Type B pancreatic cell (in vitro differentiated cells): ENCODE data around the gene BATF. TPM values are rescaled to one million over a fixed set of nuclear protein-coding genes. Genes with fewer than 3 reads are reported as not detected.

Experiments
- DNase-seq: peaks from one replicate; pipeline ENCODE4 v3.0.0; 2021; ENCODE audit warnings: mixed read lengths; ENCODE audit not compliant: unreplicated experiment; ENCODE audit errors: extremely low spot score
- H3K27ac Mint-ChIP-seq: 2 replicates; pipeline ENCODE4 v1.8.0; 2021; ENCODE audit warnings: mild to moderate bottlenecking, mixed read lengths
- H3K27me3 Mint-ChIP-seq: 2 replicates; pipeline ENCODE4 v1.8.0; 2021; ENCODE audit warnings: mixed read lengths
- H3K36me3 Mint-ChIP-seq: 2 replicates; pipeline ENCODE4 v1.8.0; 2021; ENCODE audit warnings: mixed read lengths
- H3K4me1 Mint-ChIP-seq: one replicate; pipeline ENCODE4 v1.8.0; 2021; ENCODE audit warnings: mixed read lengths; ENCODE audit not compliant: unreplicated experiment
- H3K4me3 Mint-ChIP-seq: 2 replicates; pipeline ENCODE4 v1.8.0; 2021; ENCODE audit warnings: mild to moderate bottlenecking, mixed read lengths
- H3K9me3 Mint-ChIP-seq: 2 replicates; pipeline ENCODE4 v1.8.0; 2021; ENCODE audit warnings: mixed read lengths
- total RNA-seq: library from RNA; stranded (reverse); gene quantifications from 2 replicates; pipeline ENCODE4 v1.2.1, GENCODE V29; 2021; ENCODE audit warnings: low replicate concordance
- TF ChIP-seq, protein P1 (sequence below): fragments of 200-600 bp; sonication (generic); conservative IDR thresholded peaks from 2 replicates; pipeline ENCODE4 v1.5.0; 2021; ENCODE audit warnings: antibody characterized with exemption, mild to moderate bottlenecking

BATF gene
- total RNA-seq, 1 donor from 2014 or later: 2.6 TPM

DNA sequence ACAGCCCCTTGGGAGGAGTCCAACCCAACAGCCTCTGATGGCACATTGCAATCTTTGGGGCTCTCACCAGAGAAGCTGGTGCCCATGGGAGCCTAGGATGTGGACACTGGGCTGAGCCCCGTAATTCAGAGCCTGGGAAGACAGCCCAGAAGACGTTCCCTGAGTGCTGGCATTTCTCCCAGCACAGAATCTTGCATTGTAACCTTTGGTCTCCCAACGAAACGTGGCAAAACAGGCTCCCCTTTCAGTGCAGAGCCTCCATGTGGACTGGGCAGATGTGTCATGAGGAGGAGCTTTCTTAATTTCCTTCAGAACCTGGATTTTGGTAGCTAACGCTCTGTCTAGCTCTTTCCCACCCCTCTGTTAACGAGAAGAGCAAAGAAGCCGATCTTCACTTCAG is 26.3 kb downstream of the BATF start:
- no peak for DNase-seq
- no peaks in the 10 kb centered on the region for H3K27me3 Mint-ChIP-seq
- H3K9me3 Mint-ChIP-seq: no peaks in the 10 kb centered on the region
- TF ChIP-seq, protein P1, sequence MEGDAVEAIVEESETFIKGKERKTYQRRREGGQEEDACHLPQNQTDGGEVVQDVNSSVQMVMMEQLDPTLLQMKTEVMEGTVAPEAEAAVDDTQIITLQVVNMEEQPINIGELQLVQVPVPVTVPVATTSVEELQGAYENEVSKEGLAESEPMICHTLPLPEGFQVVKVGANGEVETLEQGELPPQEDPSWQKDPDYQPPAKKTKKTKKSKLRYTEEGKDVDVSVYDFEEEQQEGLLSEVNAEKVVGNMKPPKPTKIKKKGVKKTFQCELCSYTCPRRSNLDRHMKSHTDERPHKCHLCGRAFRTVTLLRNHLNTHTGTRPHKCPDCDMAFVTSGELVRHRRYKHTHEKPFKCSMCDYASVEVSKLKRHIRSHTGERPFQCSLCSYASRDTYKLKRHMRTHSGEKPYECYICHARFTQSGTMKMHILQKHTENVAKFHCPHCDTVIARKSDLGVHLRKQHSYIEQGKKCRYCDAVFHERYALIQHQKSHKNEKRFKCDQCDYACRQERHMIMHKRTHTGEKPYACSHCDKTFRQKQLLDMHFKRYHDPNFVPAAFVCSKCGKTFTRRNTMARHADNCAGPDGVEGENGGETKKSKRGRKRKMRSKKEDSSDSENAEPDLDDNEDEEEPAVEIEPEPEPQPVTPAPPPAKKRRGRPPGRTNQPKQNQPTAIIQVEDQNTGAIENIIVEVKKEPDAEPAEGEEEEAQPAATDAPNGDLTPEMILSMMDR: no peak
- peaks cover 6% of the 10 kb centered on the region for H3K4me1 Mint-ChIP-seq
- no peak overlapping the region for H3K27ac Mint-ChIP-seq
- H3K4me3 Mint-ChIP-seq: no peak overlapping the region
- H3K36me3 Mint-ChIP-seq: no peaks in the 10 kb centered on the region

DNA sequence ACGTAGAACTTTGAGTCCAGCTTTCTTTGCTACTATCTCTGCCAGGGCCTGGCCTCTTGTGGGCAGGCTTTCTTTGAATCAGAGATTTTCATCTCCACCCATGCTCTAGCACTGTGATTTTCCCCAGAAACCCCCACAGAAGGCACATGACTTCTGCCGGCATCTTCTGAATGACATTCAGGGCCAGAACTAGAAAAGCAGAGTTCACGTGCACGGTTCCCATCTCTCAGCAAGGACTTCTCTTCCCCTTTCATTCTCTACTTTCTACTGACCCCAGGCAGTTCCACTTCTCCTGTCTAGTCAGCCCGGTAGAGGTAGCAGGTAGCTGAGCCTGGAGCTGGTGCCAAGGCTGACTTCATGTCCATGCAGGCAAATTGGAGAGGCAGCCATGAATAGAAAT is 26.9 kb downstream of the BATF start:
- no peak for DNase-seq
- Mint-ChIP-seq H3K9me3 (no peaks in the 10 kb centered on the region), H3K27ac (no peak overlapping the region), H3K27me3 (no peaks in the 10 kb centered on the region), H3K4me3 (no peak overlapping the region), H3K4me1 (peaks cover 6% of the 10 kb centered on the region), H3K36me3 (no peaks in the 10 kb centered on the region)
- TF ChIP-seq, protein P1: no peak

DNA sequence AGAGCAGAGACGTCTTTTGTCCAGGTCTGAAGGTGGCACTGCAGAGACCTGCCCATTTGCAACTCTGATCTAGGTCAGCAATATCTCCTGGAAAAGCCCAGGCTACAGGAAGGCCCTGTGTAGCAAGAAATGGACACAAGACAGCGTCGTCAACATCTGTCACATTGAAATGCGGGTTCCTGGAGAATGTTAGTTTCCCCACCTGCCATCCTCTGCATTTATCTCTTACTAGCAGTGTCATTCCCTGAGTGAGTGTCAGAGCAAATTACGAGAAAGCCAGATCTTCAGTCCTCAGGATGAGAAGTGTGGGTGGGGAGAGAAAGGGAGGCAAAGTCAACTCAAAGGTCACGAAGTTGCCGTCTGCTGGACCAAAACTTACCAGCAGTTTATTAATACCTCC is 28.8 kb downstream of the BATF start:
- H3K4me3 Mint-ChIP-seq: no peak overlapping the region

DNA sequence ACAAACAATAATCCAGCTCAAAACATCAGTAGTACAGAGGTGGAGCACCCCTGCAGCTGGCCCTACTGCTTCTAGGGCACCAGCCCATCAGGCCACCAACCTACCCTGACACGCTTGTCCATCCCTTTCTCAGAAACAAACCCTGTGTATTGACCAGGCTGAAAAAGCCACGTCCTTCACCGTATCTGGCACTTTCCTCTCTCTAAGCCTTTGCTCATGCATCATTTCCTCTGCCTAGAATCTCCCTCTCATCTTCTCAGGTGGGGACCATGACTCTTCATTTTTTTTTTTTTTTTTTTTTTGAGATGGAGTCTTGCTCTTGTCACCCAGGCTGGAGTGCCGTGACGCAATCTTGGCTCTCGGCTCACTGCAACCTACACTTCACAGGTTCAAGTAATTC is 30.9 kb downstream of the BATF start:
- TF ChIP-seq, protein P1: no peak
- H3K9me3 Mint-ChIP-seq: peaks cover 11% of the 10 kb centered on the region
- peaks cover 4% of the 10 kb centered on the region for H3K36me3 Mint-ChIP-seq
- peaks cover 16% of the 10 kb centered on the region for H3K4me1 Mint-ChIP-seq
- DNase-seq: no peak
- H3K4me3 Mint-ChIP-seq: no peak overlapping the region
- peak overlapping the region; percentile 95 for H3K27ac Mint-ChIP-seq
- H3K27me3 Mint-ChIP-seq: no peaks in the 10 kb centered on the region

More for the DNA sequence above, 28.8 kb downstream of the BATF start:
- Mint-ChIP-seq H3K27ac (peak overlapping the region; percentile 46), H3K9me3 (peaks cover 11% of the 10 kb centered on the region), H3K27me3 (no peaks in the 10 kb centered on the region), H3K4me1 (peaks cover 16% of the 10 kb centered on the region), H3K36me3 (peaks cover 4% of the 10 kb centered on the region)
- no peak for DNase-seq
- TF ChIP-seq, protein P1: no peak

DNA sequence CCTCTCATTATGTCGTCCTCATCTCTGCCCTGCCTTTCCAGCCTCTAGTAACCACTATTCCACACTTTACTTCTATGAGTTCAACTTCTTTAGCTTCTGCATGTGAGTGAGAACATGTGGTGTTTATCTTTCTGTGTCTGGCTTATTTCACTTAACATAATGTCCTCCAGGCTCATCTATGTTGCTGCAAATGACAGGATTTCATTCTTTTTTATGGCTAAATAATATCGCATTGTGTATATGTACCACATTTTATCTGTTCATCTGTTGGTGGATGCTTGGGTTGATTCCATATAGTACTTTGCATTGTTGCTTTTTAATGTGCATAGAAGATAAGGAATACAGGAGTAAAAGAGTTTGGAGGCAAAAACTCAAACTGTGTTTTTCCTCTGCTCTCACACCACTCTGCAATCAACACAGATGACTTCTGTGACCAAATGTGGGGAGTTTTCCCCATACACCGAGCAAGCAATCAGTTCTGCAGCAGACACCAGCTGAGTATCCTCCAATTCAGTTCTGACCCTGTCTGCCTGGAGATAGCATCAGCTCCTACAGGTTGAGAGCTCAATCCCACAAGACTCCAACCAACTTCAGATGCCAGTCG is 31.6 kb downstream of the BATF start:
- peak overlapping the region; percentile 95 for H3K27ac Mint-ChIP-seq
- H3K9me3 Mint-ChIP-seq: peaks cover 11% of the 10 kb centered on the region
- H3K4me1 Mint-ChIP-seq: peaks cover 16% of the 10 kb centered on the region
- no peaks in the 10 kb centered on the region for H3K27me3 Mint-ChIP-seq
- peaks cover 4% of the 10 kb centered on the region for H3K36me3 Mint-ChIP-seq
- H3K4me3 Mint-ChIP-seq: peak overlapping the region; percentile 83
- no peak for DNase-seq
- TF ChIP-seq, protein P1: no peak
